ENCODE measurements around the gene FMNL2. TPM values are rescaled to one million over a fixed set of nuclear protein-coding genes. Genes with fewer than 3 reads are reported as not detected.
"Not testable (repeated sequence)": the region's sequence is repeated elsewhere in the genome, so short reads cannot be mapped to it uniquely, and the experiment has no call there.

The FMNL2 gene
- total RNA-seq, 3 donors from 2014 or later: 11.5 to 25.4 (median 12.0) TPM

- intact Hi-C loops (cut with DNase I, micrococcal nuclease): no loop called here
- DNase-seq (no peak), ATAC-seq (no peak)
Measured at GRCh38 chr2:152513681-152514080, 178.7 kb downstream of the FMNL2 start.

GRCh38 chr2:152518034-152518433, 183.1 kb downstream of the FMNL2 start:
- H3K4me3 ChIP-seq: no peak overlapping the region
- ATAC-seq: peak; percentile 85
- peaks cover 4% of the 10 kb centered on the region for H3K4me1 ChIP-seq (ENCODE audit: low read depth)
- intact Hi-C loops (cut with DNase I, micrococcal nuclease): no loop called here
- TF ChIP-seq CTCF (IDR thresholded peaks at IDR 0.05): no peak
- no peaks in the 10 kb centered on the region for H3K9me3 ChIP-seq
- no peaks in the 10 kb centered on the region for H3K36me3 ChIP-seq (ENCODE audit: low read depth)
- DNase-seq: no peak

More at GRCh38 chr2:152513681-152514080, 178.7 kb downstream of the FMNL2 start:
- no peaks in the 10 kb centered on the region for H3K4me1 ChIP-seq (ENCODE audit: low read depth)
- H3K4me3 ChIP-seq: no peak overlapping the region
- H3K9me3 ChIP-seq: no peaks in the 10 kb centered on the region
- no peaks in the 10 kb centered on the region for H3K36me3 ChIP-seq (ENCODE audit: low read depth)
- no peak for TF ChIP-seq CTCF (IDR thresholded peaks at IDR 0.05)

GRCh38 chr2:152518641-152519580, 183.9 kb downstream of the FMNL2 start:
- H3K36me3 ChIP-seq (ENCODE audit: low read depth): no peaks in the 10 kb centered on the region
- TF ChIP-seq CTCF (IDR thresholded peaks at IDR 0.05): no peak
- ATAC-seq (no peak), DNase-seq (no peak)
- no peak overlapping the region for H3K4me3 ChIP-seq
- no peaks in the 10 kb centered on the region for H3K9me3 ChIP-seq
- peaks cover 4% of the 10 kb centered on the region for H3K4me1 ChIP-seq (ENCODE audit: low read depth)
- intact Hi-C loops (cut with DNase I, micrococcal nuclease): no loop called here

- Histone ChIP-seq H3K36me3 (ENCODE audit: low read depth) (no peaks in the 10 kb centered on the region), H3K4me1 (ENCODE audit: low read depth) (peaks cover 4% of the 10 kb centered on the region), H3K4me3 (no peak overlapping the region), H3K9me3 (no peaks in the 10 kb centered on the region)
- ATAC-seq (no peak), DNase-seq (no peak)
- intact Hi-C loops (cut with DNase I, micrococcal nuclease): no loop called here
- TF ChIP-seq CTCF (IDR thresholded peaks at IDR 0.05): no peak
Measured at GRCh38 chr2:152519581-152519952, 184.6 kb downstream of the FMNL2 start.

GRCh38 chr2:152520759-152521158, 185.8 kb downstream of the FMNL2 start:
- Histone ChIP-seq H3K4me1 (ENCODE audit: low read depth) (peaks cover 14% of the 10 kb centered on the region), H3K9me3 (no peaks in the 10 kb centered on the region), H3K4me3 (no peak overlapping the region), H3K36me3 (ENCODE audit: low read depth) (no peaks in the 10 kb centered on the region)
- intact Hi-C loops (cut with DNase I, micrococcal nuclease): no loop called here
- no peak for ATAC-seq
- DNase-seq: no peak
- no peak for TF ChIP-seq CTCF (IDR thresholded peaks at IDR 0.05)

GRCh38 chr2:152522446-152522845, 187.5 kb downstream of the FMNL2 start:
- intact Hi-C loops (cut with DNase I, micrococcal nuclease); DNase-seq; H3K9me3 ChIP-seq; ATAC-seq; H3K4me3 ChIP-seq; H3K36me3 ChIP-seq (ENCODE audit: low read depth): not testable (repeated sequence)
- peaks cover 15% of the 10 kb centered on the region for H3K4me1 ChIP-seq (ENCODE audit: low read depth)
